ENCODE results near the gene NPAS2. TPM values are rescaled to one million over a fixed set of nuclear protein-coding genes. Genes with fewer than 3 reads are reported as not detected.
A peak's percentile ranks its signal among the peaks of the same experiment; 100 is the strongest.

Gene NPAS2
- total RNA-seq, 1 donor from 2014 or later = 72.6 TPM

DNA sequence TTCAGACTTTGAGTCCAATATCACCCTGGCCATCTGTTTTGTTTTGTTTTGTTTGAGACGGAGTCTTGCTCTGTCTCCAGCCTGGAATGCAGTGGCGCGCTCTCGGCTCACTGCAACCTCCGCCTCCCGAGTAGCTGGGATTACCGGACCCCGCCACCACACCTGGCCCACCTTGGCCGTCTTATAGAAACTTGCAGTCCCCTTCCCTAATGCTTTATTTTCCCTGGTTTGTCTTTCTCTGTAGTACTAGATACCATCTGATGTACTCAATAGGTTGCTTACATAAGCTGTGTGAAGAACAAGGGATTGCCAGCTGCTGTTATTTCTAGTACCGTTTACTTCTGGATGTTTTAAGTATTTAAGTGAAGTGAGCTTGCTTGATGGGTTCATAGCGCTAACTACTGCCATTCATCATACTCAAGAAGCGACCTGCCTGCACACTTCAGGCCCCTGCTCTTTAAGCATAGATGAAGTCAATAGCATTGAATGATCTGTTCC lies 183.4 kb downstream of the NPAS2 start:
- TF ChIP-seq, protein P1, sequence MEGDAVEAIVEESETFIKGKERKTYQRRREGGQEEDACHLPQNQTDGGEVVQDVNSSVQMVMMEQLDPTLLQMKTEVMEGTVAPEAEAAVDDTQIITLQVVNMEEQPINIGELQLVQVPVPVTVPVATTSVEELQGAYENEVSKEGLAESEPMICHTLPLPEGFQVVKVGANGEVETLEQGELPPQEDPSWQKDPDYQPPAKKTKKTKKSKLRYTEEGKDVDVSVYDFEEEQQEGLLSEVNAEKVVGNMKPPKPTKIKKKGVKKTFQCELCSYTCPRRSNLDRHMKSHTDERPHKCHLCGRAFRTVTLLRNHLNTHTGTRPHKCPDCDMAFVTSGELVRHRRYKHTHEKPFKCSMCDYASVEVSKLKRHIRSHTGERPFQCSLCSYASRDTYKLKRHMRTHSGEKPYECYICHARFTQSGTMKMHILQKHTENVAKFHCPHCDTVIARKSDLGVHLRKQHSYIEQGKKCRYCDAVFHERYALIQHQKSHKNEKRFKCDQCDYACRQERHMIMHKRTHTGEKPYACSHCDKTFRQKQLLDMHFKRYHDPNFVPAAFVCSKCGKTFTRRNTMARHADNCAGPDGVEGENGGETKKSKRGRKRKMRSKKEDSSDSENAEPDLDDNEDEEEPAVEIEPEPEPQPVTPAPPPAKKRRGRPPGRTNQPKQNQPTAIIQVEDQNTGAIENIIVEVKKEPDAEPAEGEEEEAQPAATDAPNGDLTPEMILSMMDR (IDR thresholded peaks at IDR 0.05) = no peak
- no peaks in the 10 kb centered on the region for H3K27me3 ChIP-seq
- DNase-seq (ENCODE audit: low spot score in 2 of 2) = no peak
- peaks cover 3 to 15% of the 10 kb centered on the region in 2 donors for H3K4me1 ChIP-seq
- no peaks in the 10 kb centered on the region for H3K9me3 ChIP-seq
- peak overlapping the region; percentile 89 to 91 for H3K27ac ChIP-seq
- H3K36me3 ChIP-seq = peaks cover 42 to 51% of the 10 kb centered on the region in 2 donors
- peak overlapping the region; percentile 90 for H3K4me3 ChIP-seq
- intact Hi-C loops (cut with DNase I) = loop anchor here (2.0 to 10.0 kb wide), 5 partner anchors 149 to 589 kb away; partner anchors contain the start of genes CHST10, CNOT11, PDCL3 and RNF149

DNA sequence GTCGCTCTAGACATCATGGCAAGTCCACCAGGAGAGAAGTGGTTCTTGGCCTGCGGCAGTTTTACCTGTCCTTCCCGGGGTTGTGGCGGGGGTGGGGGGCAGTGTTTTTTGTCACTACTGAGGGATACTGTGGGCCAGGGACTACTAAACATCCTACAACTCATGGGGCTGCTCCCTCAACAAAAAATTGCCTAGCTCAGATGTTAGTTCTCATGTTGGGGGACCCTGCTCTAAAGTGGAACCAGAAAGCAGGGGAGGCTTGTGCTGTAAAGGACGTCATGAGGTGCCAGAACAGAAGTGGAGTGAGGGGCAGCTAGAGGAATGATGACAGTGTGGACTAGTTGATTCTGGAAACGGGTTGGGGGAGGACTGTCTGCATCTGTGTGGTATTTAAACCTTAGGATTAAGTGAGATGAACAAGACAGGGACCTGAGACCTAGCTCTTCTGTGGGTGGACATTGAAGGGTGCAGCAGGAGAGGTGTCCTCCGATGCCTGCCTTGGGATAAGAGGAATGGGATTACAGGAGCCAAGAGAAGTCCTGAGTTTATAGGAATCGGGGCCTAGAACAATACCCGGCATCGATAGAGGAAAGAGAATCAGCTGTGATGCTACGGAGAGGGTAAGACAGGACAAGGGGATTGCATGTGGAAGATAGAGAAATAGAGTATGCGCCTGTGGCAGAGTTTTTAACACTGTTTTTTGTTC lies 184.8 kb downstream of the NPAS2 start:
- Histone ChIP-seq H3K4me3 (no peak overlapping the region), H3K36me3 (peaks cover 47 to 58% of the 10 kb centered on the region in 2 donors), H3K4me1 (peaks cover 3 to 15% of the 10 kb centered on the region in 2 donors), H3K9me3 (no peaks in the 10 kb centered on the region), H3K27ac (no peak overlapping the region), H3K27me3 (no peaks in the 10 kb centered on the region)
- intact Hi-C loops (cut with DNase I) = loop anchor here (5.0 to 10.0 kb wide), 2 partner anchors 303 to 590 kb away; partner anchors contain the start of genes CHST10 and RNF149
- no peak for DNase-seq (ENCODE audit: low spot score in 2 of 2)
- TF ChIP-seq, protein P1 (IDR thresholded peaks at IDR 0.05) = no peak

DNA sequence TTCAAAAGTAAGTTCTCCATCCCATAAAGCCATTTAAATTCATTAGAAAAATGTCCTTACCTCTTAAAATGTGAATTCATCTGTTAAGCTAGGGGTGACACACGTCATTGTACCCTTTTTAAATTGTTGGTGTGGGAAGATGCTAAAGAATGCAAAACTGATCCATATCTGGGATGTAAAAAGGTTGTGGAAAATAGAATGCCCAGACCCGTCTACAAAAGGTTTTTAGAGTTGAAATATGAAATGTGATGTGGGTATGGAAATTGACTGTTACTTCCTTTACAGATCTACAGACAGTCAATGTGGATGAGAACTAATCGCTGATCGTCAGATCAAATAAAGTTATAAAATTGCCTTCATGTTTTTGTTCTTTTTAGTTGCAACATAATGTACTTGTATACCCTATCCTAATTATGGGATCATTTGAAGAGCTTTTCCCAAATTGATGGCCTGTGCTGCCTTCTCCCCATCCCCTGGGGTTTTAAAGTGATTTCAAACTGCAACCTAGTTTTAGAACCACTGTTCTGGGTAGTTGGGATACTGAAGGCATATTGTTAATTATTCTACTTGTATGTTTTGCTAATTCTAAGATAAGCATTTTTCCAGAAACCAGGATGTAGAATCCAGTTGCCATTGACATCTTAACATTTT lies 186.3 kb downstream of the NPAS2 start:
- Histone ChIP-seq H3K27ac (no peak overlapping the region), H3K27me3 (no peaks in the 10 kb centered on the region), H3K4me3 (no peak overlapping the region), H3K4me1 (peaks cover 3 to 15% of the 10 kb centered on the region in 2 donors), H3K36me3 (peaks cover 47 to 70% of the 10 kb centered on the region in 2 donors), H3K9me3 (no peaks in the 10 kb centered on the region)
- DNase-seq (ENCODE audit: low spot score in 2 of 2) = no peak
- TF ChIP-seq, protein P1 (IDR thresholded peaks at IDR 0.05) = no peak
- intact Hi-C loops (cut with DNase I) = loop anchor here (10.0 kb wide), 1 partner anchor 591 kb away; the partner anchor contains the start of gene CHST10

DNA sequence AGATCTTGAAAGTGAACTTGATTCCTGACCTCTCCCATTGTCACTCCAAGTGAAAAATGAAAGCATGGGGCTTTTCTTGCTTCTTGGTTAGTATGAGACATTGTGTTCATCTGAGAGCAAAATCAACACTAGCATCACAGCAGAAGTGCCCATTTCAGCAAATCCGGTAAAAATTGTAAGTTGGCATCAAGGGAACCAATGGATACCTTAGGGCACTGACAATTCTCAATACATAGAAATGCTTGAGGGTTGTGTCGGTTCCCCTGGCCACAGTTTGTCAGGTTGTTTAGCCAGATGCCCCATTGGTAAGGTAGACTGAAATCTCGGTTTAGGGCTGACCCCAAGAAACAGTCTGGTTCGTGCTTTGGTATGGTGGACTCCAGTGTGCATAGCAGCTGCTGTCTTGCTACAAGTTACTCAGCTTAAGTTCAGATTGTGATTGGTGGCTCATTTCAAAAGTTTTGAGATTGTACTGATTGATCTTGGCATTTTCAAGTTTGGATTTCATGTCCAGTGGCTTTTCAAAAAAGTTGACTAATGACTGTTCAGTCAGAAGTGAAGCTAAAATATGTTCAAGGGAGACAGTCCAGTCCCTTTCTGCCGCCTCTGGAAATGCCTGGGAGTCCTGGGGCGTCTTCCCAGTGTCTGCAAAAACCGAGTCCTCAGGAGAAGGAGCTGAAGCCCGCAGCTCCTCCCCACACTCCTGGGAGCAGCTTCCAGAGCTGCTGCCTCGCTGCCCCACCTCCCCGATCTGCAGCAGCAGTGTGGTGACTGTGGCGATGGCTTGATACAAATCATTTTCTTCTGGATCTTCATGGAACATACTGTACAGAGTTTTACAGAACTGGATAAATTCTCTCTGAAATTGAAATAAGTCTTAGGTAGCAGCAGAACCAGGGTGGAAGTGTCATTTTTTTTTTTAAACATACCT lies 187.7 kb downstream of the NPAS2 start:
- no peak overlapping the region for H3K4me3 ChIP-seq
- no peaks in the 10 kb centered on the region for H3K9me3 ChIP-seq
- no peak overlapping the region for H3K27ac ChIP-seq
- no peak for DNase-seq (ENCODE audit: low spot score in 2 of 2)
- intact Hi-C loops (cut with DNase I) = loop anchor here (10.0 kb wide), 1 partner anchor 593 kb away; the partner anchor contains the start of gene CHST10
- H3K27me3 ChIP-seq = no peaks in the 10 kb centered on the region
- peaks cover 3 to 10% of the 10 kb centered on the region in 2 donors for H3K4me1 ChIP-seq
- peaks cover 47 to 75% of the 10 kb centered on the region in 2 donors for H3K36me3 ChIP-seq
- TF ChIP-seq, protein P1 (IDR thresholded peaks at IDR 0.05) = no peak

DNA sequence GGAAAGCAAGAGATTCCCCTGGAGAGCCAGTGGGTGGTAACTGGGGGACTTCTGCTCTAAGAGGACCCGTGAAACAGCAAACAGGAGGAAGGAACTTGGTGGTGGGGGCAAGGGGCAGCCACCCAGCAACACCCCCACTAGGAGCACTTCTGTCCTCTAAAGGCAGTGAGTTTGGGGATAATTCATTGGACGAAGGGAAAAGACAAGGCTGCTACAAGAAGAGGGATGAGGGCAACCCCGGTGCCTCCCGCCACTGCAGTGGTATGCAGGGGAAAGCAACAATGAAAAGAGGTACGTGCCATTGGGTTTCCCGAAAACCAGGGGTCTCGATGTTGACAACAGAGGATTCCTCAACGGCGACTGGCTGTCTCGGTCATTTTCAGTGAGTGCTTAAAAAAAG lies 191.2 kb downstream of the NPAS2 start:
- H3K27me3 ChIP-seq = no peaks in the 10 kb centered on the region
- H3K9me3 ChIP-seq = no peaks in the 10 kb centered on the region
- peaks cover 24 to 46% of the 10 kb centered on the region in 2 donors for H3K36me3 ChIP-seq
- H3K4me1 ChIP-seq = no peaks in the 10 kb centered on the region
- no peak overlapping the region for H3K27ac ChIP-seq
- TF ChIP-seq, protein P1 (IDR thresholded peaks at IDR 0.05) = no peak
- no peak overlapping the region for H3K4me3 ChIP-seq
- intact Hi-C loops (cut with DNase I) = no loop called here
- peak in 1 of 2 donors; percentile 58 for DNase-seq (ENCODE audit: low spot score in 2 of 2)

All from ascending aorta (tissue), 2 donors.